Endometrial microvascular endothelial cells (primary cell): ENCODE data around the gene FASTK. TPM values are rescaled to one million over a fixed set of nuclear protein-coding genes. Genes with fewer than 3 reads are reported as not detected.

ENCODE experiments used
- total RNA-seq: library from RNA; depleted of rRNA; stranded (reverse); fragments of >200 nt; gene quantifications from one replicate; pipeline ENCODE4 v1.2.3, GENCODE V29; 2015; ENCODE audit errors: inconsistent ontology term

The FASTK gene
- total RNA-seq, 1 donor from 2014 or later: 95.0 TPM

Other genes starting within 250 kb of the FASTK start
- not detected for gene AOC1, start 228.3 kb downstream of the FASTK start, total RNA-seq
- not detected for gene KCNH2, start 102.5 kb downstream of the FASTK start, total RNA-seq
- gene NOS3, start 89.8 kb downstream of the FASTK start, total RNA-seq: 37.4 TPM
- not detected for gene ATG9B, start 56.3 kb downstream of the FASTK start, total RNA-seq
- 53.2 TPM for gene ABCB8, start 52.4 kb downstream of the FASTK start, total RNA-seq
- gene ASIC3, start 32.3 kb downstream of the FASTK start, total RNA-seq: 0.56 TPM
- gene CDK5, start 22.9 kb downstream of the FASTK start, total RNA-seq: 10.5 TPM
- gene SLC4A2, start 21.2 kb downstream of the FASTK start, total RNA-seq: 212 TPM
- 40.5 TPM for gene TMUB1, start 2.7 kb upstream of the FASTK start, total RNA-seq
- 52.1 TPM for gene AGAP3, start 5.7 kb upstream of the FASTK start, total RNA-seq
- gene GBX1, start 86.9 kb upstream of the FASTK start, total RNA-seq: not detected
- not detected for gene ASB10, start 106.4 kb upstream of the FASTK start, total RNA-seq
- gene H2BK1, start 129.7 kb upstream of the FASTK start, total RNA-seq: not detected
- 89.1 TPM for gene ABCF2, start 146.4 kb upstream of the FASTK start, total RNA-seq
- 70.0 TPM for gene CHPF2, start 151.7 kb upstream of the FASTK start, total RNA-seq
- 2.9 TPM for gene SMARCD3, start 167.9 kb upstream of the FASTK start, total RNA-seq